HT-29 (cell line): ENCODE measurements around the gene CACNA1C. TPM values are rescaled to one million over a fixed set of nuclear protein-coding genes. Genes with fewer than 3 reads are reported as not detected.

Experiments used
- DNase-seq: peaks from one replicate; pipeline ENCODE4 v3.0.0-alpha.2; 2015; ENCODE audit warnings: low spot score
- total RNA-seq: library from RNA; depleted of rRNA; stranded (reverse); fragments of >200 nt; shearing (Covaris generic); gene quantifications from 2 replicates; pipeline ENCODE4 v1.2.3, GENCODE V29; 2014

The CACNA1C gene
- total RNA-seq, 1 experiment from 2014 or later: under 0.01 TPM

DNA sequence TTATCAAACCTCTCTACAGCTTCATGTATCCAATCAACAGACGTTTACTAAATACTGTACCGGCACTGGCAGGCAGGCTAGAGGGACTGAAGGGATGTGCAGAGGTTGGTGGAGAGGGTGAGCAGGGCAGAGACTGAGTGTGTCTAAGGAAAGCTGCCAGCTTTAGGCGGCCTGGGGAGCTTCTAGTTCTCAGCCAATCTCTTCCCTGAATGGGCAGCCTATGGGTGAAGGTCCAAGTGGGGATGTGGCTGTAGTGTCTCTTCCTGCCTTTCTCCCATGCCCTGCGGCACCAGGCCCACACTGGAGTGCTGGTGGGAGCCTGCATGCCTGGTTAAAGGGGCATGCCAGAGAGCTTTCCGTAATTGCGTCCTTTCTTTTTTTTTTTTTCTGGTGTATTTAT is 239.8 kb downstream of the CACNA1C start:
- no peak for DNase-seq

DNA sequence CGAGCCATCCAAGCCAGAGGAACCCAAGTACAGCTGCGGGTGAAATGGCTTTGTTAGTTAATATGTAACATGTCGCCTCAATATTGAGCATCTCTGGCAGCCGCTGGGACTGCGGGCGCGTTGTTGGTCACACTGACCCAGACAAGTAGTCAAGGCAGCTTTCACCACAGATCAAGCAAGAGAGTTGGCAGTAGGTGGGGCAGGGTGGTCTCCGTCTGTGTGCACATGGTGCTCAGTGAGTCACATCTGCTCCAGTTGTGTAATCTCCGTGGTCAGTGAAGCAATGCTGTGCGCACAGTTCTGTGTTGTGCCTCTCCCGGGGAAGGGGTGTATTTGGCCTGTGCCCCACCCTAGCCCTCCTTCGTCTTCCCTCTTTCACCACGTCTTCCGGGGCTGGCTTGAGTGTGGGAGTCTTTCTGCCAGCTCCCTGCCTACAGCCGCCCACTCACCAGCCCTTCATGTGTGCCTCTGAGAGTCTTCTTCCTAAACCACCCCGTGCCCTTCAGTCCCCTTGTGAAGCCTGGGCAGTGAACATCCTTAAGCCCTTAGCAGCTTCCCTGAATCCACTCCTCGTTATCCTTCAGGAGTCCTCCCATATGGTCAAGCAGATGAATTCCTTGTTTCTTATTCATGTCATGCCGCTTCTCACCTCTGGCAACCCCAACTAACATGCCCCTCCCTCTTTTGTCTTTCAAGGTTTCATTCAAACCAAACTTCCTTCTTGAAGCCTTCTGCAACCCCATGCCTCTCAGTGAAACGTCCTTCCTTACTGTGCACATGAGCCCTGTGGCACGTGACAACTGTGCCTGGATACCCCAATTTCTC is 242.1 kb downstream of the CACNA1C start:
- DNase-seq: no peak

DNA sequence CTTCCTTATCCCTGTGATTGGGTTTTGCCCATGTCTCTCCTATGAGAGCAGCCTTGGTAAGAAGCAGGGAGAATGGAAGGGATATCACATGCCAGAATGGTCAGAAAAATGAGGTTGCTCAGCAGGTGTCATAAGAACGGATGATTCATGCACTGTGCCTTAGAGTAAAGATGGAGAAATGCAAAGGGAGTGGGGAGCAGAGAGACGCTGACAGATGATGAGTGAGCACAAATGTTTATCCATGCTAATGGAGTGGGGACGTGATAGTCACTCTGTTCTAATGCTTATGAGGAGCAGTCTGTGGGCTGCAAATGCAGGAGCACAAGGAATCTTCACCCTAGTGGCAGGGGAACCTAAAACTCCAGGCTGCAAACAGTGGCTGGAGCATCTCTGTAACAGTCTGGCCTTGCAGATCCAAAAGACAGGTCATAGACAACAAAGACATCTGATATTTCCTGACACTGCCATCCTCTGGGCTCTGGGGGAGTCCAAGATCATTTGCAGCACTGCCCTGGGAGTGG is 243.2 kb downstream of the CACNA1C start:
- DNase-seq: no peak

DNA sequence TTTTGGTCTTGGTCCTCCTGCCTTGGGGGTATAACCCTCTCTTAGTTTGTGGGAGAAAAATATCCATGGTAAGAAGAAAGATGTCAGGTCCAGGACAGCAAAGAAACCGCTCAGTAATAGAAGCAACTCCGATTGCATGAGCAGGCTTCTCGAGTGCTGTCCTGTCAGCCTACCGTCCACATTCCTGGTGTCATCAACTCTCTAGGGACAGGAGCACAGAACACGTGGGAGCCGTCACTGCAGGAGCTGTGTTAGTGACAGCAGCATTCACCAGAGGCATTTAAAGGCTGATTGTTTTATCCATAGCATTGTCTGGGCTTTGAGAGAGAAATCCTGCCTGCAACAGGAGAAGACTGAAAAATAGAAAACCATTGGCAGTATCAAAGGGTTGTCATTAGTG is 244.2 kb downstream of the CACNA1C start:
- DNase-seq: no peak

DNA sequence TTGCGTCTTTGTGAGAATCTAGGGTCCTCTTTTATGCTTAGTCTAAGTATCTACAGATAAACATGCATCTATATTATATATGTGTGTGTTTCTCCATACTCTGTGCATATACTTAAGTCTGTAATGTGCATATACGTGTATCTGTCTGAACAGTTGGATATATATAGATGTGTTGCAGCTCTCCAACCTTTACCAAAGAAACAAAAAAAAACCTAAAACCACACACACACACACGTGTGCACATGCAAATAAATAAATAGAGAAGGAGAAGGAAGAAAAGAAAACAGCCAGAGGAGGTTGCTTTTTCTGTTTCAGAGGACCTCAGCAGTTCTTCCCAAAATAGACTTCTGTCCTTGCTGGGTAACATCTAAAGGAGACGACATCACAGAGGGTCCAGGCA is 244.9 kb downstream of the CACNA1C start:
- no peak for DNase-seq

DNA sequence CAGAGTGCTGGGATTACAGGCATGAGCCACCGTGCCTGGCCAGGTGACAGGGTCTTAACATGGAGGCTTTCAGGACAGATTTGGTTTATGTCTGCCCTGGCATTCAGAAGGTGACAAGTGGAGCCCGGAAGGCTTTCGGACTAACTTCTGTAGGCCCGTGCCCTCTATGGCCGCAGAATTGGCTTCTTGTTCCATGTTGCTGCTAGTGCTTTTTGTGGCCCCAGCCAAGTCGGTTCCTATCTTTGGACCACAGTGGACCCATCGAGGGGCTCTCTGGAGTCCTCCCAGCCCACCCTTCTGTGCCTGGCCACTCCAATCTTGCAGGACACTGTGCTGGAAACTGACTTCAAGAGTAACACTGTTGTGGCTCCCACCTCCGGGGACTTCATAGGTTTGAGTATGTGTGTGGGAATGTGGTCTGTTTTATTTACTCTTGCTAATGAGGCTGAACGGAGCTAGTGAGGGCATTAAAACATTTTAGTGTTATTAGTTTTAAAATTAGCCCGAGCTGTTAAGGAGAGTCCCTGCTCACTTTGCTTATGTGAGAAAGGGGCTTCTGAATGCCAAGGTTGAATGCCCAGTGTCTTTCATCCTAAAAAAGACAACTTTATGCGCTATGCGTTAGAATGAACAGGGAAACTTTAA is 245.9 kb downstream of the CACNA1C start:
- DNase-seq: no peak

DNA sequence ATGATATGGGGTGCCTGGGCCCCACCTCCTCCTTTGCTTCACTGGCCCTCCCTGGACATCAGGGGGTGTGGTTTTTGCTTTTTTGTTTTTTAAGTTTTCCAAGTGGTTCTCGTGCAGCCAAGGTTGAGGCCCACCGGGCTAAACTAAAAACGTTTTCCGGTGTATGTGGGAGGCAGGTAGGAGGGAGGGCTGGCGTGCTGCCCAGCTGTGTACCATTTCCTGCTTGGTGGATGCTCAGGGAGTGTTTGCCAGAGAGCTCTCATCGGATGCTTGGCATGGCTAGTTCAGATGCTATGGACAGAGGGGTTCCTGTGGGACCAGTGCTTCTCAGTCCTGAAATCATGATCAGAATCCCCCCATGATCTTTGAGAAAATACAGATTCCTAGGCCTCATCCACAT is 246.4 kb downstream of the CACNA1C start:
- no peak for DNase-seq

DNA sequence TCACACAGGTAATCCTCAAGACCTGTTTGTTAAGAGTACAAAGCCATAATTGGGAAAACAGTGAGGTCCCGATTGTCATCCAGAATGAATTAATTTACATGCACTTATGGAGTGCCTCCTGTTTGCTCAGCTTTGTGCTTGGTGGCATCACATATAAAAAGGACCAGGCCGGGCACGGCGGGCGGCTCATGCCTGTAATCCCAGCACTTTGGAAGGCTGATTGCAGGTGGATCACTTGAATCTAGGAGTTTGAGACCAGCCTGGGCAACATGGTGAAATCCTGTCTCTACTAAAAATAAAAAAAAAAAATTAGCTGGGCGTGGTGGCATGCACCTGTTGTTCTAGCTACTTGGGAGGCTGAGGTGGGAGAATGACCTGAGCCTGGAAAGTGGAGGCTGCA is 247.4 kb downstream of the CACNA1C start:
- no peak for DNase-seq

DNA sequence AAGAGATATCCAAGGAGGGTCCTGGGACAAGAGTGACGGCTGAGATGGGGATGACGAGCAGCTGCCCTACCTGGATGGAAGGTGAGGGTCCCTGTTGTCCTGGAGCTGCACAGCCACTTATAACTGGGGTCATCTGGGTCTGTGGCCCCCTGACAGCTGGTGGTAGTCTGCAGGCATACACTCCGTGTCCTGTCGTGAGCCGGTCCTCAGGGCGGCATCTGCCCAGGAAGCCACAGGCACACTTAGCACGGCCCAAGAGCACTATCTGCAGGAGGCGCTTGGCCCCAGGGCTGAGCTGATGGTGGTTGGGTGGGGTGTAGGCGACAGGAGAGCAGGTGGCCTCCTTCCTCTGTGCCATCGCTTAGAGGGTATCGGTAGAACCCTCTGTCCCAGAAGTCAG is 248.1 kb downstream of the CACNA1C start:
- DNase-seq: no peak

DNA sequence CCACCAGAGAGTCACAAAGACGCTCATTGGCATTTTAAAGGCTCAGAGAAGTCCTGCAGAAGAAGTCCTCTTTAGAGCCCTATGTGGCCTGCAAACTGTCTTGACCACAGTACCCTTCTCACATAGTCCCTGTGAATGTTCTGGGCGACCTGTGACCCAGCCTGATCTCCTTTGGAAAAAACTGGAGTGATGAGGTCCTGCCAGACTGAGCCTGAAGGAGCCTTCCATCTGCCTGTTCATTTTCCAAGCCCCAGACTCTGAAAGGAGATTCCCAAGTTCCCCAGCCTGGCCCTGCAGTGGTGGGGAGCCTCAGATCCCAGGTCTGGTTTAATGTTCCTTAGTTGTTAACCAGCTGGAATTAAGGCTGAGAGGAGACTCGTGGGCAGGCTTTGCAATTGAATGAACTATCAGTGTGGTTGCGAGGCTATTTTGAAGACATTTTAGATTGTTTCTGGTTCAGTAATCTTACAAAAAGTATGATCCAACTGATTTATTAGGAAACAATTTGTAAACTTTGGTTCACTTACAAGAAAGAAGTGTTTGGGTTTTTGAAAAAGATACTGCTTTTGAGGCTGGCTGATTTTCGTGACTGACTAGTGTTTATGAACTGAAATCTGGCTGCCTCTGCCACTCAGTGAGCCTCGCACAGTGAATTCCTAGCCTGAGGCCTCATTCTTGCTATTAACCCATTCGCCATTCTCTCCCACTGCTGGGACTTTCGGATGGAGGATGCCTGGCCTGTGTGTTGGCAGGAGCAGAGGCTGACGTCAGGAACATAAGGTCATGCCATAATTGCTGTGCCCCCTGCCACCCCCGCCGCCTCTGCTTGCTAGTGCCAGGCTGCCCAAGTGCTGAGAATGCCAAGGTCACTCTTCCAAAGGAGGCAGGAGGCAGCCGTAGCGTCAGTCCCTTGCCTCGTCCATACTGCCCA is 249.0 kb downstream of the CACNA1C start:
- DNase-seq: no peak

DNA sequence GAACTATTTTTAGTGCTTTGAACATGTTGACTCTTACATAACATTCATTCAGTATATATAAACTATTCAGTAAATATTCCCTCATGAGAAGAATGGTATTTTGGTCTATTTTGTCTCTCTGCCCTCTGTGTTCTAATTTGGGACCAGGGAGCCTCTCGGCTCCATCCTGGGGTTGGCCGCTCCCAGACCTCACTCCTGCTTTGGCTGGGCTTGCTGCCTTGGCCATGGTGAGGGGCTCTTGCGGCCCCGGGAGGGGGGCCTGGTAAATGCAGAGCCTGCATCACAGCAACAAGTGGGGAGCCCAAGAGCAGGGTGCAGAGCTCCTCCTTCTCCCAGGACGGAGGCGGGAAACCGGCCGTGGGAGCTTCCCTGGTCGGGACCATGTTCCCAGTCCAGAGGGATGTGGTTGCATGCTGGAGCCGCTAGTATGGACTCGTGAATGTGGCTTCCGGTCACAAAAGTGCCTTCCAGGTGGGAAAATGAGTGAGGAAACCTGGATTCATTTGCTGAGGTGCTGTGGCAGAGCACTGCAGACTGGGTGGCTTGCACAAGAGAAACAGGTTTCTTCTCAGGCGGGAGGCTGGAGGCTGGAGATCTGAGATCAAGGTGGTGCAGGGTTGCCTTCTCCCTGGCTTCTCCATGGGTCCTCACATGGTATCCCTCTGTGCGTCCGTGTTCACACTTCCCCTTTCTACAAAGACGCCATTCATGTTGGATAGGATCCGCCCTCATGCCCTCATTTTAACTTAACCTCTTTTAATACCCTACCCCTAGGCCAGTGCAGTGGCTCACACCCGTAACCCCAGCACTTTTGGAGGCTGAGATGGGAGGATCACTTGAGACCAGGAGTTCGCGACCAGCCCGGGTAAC is 250.2 kb downstream of the CACNA1C start:
- DNase-seq: no peak

DNA sequence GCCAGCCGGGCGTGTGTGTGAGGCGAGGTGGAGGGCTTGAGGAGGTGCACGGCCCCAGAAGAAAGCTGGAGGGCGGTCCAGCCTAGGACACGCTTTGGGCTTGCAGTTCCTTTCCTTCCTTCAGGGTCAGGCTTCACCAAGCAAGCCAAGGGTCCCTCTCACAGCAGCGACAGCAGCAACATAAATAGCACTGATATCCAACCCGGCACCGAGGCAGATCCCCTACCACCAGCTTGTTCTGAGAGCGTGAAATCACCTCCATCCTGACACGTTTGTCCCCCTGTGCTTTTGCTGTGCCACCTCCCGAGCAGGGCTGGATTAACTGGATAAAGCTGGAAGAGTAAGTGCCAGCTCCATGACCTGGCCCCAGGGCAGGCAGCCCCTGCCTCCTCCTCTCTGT is 251.4 kb downstream of the CACNA1C start:
- no peak for DNase-seq

DNA sequence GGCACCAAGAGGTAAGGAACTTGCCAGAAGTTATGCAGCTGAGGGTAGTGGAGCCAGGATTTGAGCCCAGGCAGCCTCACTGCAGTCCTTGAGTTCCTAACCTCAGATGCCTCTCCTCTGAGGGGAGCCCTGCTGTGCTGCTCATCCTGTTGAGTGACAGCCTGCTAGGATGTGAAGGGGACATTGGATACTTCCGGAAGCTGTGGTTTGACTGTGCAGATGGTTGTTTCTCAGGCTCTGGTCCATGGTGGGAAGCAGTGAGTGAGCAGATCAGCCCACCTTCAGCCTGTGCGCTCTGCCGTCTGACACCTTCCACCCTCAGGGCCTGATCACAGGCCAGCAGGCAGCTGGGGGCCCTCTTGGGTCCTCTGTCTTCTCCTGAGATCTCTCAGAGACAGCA is 253.2 kb downstream of the CACNA1C start:
- no peak for DNase-seq

DNA sequence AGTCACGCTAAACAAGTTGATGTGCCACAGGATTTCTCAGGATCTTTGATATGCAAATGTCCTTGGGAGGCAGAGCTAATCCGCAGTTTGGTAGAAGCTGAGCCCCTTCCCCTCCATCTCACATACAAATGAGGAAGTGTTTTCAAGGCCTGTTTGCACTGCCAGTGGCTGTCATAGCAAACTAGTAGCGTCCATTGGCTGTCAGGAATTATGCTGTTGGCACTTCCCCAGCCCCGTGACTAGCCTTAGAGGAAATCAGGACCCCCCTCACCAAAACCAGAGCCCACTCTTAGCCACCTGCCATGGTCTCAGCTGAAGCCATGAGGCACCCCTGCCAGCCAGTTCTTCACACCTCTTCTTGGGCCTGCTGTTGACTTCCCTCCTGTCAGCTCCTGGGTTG is 253.9 kb downstream of the CACNA1C start:
- DNase-seq: no peak

DNA sequence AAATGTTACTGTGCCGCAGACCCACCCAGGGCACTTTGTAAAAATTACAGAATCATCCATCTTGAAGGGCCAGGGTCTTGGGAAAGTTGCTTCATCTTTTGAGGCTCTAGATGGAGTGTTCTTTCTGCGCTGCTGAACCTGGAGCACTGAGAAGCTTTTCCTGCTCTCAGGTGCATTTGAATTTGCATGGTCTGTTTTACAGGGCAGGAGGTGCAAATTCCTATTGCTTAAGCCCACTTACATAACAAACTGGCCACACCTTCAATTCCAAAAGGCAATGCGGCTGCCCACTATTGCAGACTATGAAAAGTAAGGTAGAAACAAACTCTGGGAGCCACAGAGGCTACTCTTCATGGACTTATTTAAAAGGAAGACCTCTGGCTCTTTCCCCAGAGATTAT is 254.8 kb downstream of the CACNA1C start:
- DNase-seq: no peak

DNA sequence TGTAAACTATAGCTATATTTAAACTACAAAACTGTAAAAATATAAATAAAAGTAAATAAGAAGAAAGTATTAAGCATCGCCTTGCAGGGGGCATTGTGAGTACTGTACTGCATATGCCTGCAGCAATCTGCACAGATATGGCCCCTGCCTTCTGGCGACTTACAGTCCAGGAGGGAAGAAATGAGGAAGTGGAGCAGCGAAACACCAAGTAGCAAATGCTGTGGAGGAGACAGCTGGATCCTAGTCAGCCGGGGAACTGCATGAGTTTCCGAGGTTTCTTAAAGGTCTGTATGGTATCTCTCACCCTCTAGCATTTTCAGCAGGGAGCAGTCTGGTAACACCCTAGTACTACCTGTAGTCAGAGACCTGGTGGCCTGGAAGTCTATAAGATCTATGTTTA is 256.9 kb downstream of the CACNA1C start:
- DNase-seq: no peak

DNA sequence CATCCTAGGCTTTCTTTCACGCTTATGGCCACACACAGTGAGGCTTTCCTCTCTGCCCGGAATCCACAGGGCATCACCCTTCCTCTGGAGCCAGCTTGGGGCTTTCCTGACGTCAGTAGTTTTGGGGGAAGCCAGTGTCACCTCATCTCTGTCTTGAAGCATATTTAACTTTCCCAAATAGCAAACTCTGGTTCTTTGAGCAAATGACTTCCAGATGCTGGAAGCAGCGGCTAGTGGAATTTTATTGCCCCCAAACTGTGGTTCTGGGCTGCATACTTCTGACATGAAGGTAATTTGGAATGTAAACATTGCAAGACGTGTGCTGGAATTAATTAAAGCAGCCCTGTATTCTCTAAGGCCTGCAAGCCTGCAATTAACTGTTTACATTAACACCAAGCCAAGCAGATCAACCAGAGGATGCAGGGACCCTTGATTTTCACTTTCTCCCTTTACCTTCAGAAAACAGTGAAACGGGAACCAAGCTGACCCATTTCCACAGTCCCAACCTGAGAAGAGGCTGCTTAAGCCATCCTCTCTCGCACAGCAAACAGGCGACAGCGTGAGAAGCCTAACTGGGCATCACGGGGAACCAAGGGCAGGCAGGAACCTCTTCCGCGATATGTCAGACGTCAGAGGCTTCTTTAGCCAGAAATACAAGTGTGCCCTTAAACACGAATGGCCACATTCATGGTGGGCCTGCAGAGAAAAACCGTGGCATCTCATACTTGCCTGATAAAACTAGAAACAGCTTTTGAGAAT is 258.4 kb downstream of the CACNA1C start:
- no peak for DNase-seq

DNA sequence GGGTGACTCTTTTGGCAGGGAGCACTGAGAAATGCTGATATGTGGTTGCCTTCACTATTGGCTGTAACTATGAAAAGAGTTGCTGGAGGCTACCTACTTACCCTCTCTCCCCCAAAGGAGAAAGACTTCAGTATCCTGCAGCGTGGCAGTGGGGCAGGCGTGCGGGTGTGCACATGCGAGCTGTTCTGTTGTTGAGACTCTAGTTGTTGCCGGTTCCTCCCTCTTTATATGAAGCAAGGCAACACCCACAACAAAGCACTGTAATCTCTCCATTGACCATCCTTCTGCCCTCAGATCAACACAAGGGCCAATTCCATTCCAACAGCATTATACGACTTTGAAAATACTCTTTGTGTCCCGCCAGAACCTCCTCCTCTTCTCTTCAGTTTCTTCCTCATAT is 259.4 kb downstream of the CACNA1C start:
- DNase-seq: no peak

DNA sequence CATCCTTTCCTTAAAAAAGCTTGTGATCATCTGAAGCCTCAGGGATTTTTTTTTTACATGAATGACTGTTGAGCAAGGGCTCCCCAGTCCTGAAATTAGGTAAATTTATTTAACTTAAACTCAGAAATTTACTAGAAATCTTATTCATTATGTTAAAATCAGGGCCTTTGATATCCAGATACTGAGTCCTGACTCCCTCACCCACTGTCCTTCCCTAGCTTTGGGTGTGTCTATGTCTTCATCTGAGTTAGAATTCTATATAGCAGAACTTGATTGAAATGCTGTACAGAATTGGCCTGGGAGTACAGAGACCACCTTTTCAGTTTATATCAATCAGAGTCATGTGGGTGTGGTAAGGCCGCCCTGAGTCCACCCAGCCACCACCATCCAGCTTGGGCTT is 260.0 kb downstream of the CACNA1C start:
- no peak for DNase-seq

DNA sequence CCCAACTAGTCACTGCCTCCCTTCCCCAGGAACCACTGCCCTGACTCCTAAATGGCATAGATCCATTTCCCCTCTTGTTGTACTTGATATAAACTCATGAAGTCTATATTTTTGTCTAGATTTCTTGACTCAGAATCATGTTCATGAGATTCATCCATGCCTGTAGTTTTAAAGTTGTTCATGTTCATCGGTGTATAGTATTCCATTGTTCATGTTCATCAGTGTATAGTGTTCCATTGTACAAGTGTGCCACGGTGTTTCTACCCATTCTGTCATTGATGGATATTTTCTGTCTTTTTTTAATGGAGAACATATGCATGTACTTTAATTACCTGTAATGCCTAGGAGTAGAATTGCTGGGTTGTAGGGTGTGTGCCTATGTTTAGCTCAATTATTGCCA is 261.7 kb downstream of the CACNA1C start:
- no peak for DNase-seq
